GM04504 (cell line): ENCODE measurements around the gene KIAA0930.
"Not testable (repeated sequence)": the region's sequence is repeated elsewhere in the genome, so short reads cannot be mapped to it uniquely, and the experiment has no call there.

Experiments used
- DNase-seq: peaks from one replicate; pipeline ENCODE4 v3.0.0-alpha.2; 2012; ENCODE audit warnings: low read depth

Gene KIAA0930

DNA sequence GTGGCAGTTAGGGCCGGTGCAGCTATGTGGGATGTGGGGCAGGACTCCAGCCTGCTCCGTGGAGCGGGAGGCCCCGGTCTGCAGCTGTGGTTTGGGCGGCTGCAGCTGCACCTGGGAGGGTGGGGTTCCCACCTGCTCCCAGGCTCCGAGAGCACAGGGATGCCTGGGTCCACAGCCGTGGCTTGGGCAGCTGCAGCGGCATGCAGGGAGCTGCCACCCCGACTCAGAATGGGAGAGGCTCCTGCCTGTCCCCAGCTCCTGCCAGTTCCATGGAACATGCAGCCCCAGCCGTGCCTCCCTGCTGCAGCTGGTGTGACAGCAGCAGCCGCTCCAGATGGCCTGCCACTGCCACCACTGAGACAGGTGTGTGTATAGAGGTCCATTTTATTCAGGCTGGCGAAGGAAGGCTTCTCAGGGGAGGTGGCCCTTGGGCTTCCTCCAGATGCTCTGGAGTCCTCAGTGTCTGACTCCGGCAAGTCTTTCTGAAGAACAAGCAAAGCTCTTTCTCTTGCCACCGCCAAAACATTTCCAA is 22.3 kb upstream of the KIAA0930 start:
- no peak for DNase-seq

DNA sequence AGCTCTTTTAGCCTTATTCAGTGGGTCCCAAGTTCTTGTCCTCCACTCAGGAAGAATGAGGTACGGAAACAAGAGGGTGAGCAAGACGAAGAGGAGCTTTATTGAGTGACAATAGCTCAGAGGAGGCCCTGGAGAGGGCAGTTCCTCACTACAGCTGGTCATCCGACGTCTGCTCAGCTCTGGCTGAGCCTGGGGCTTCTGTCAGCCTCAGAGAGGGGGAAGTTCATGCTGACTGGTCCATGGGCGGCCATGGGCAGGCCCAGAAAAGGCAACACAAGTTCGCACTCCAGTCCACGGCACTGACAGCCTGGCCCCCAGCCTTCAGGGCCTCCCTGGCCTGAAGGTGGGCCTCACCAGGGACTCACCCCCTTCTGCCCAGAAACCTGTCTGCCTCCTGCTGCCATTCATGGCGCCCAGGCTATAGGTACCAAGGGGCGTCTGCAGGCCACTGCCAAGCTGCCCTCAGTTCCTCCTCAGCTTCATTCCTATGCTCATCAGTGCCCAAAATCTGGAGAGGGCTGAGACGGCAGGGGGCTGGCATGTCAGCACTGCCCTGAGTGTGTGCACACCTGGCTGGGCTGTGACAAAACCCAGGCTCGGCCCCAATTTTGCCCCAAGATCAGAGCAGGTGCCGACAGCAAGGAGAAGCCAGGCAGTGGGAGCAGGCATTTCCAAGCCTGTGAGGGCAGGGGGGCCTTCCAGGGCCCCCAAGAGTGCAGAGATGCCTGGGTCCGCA is 21.7 kb upstream of the KIAA0930 start:
- no peak for DNase-seq

DNA sequence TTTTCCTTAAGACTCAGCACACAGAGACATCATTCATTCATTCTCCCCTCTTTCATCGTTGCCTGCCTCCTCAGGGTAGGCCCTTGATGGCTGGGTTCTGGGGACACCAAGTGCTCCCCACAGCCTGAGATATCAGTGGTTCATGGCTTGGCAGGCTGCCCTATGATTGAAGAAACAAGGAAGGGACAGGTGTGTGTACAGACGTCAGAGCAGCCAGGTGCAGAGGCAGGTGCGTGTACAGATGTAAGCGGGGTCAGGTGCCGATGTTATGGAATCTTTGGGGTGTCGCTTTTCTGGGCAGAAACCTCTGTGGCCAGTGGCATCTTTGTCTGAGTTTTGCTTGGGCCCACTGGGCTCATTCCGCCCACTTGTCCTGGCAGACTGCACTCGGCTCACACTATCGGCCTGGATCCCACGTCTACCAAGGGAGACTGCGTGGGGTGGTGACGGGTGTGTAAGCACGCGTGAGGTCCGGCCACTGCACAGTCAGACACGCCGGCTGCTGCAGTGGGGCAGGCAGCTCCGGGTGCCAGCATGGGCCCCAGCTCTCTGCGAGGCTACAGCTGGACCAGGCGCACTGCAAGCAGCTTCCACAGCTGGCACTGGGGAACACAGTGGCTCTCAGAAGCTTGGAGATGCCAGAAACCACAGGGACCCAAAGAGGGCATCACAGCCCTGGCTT is 20.9 kb upstream of the KIAA0930 start:
- no peak for DNase-seq

DNA sequence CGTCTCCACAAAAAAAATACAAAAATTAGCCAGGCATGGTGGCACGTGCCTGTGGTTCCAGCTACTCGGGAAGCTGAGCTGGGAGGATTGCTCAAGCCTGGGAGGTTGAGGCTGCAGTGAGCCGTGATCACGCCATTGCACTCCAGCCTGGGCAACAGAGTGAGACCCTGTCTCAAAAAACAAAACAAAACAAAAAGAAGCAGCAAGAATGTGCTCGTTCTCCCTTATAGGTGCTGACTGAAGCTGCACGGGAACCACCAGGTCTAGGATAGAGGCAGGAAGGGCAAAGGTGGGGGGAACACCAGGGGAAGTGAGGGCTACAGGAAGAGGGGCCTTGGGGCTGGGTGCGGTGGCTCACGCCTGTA is 19.7 kb upstream of the KIAA0930 start:
- DNase-seq: not testable (repeated sequence)

DNA sequence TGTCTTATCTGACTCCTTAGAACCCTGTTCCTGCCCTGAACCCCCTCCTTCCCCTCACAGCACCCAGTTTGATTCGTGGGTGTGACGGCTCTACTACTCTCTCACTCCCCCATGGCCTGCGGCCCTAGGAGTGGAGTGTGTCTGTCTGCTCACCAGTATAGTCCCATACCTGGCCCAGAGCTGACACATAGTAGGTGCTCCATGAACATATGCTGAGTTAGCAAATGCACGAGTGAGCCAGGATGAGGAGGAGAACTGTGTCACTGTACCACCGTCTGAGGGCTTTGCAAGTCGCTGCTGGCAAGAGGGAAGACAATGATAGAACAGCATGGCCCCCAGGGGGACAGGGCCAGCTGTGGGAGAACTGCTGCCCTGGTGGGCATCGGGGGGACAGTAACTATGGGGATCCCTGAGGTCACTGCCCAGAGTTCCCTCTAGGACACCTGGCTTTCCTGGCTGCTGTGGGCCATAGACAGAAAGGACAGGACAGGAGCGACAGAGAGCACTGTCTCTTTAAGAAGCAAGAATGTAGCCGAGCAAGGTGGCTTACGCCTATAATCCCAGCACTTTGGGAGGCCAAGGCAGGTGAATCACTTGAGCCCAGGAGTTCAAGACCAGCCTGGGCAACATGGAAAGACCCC is 19.2 kb upstream of the KIAA0930 start:
- no peak for DNase-seq

DNA sequence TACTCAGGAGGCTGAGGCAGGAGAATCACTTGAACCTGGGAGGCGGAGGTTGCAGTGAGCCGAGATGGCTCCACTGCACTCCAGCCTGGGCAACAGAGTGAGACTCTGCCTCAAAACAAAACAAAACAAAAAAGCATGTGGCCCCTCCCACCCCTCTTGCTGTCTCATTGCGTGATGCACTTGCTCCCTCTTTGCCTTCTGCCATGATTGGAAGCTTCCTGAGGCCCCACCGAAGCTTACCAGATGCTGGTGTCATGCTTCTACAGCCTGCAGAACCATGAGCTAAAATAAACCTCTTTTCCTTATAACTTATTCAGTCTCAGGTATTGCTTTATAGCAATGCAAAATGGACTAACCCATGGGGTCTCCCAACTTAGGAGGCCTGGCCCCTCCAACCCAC is 17.2 kb upstream of the KIAA0930 start:
- not testable (repeated sequence) for DNase-seq

DNA sequence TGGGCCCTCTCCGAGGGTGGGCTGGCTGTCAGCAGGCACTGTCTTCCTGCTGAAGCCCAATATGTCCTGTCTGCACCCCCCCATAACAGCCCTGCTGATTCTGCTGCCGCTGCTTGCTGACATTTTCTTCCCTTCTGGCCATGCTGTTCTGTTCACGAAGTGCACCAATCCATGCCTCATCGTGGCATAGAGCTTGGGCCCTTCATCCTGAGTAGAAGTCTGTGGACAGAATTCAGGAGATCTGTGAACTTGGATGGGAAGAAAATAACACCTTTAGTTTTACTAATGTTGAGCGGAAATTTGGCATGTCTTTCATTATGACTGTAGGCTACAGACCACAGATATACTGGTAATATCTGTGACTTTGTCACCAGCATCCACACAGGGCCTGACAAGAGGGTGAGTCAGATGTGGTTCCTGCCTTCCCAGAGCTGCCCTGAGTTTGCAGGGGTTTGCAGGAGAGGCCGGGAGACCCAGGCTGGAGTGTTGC is 14.1 kb upstream of the KIAA0930 start:
- DNase-seq: no peak

DNA sequence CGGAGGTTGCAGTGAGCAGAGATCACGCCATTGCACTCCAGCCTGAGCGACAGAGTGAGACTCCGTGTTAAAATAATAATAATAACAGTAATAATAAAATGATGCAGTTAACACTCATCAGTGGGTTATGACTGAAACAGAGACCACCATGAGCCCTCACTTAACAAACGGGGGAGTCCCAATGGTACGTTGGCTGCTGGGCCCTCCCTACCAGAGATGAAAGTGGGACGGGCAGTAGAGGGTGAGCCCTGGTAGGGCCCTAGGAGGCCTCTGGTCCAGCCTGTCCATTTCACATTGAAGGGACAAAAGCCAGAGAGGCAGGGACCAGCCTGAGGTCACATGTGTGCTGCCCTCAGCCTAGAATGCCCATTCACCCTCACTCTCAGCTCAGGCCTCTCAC is 13.7 kb upstream of the KIAA0930 start:
- DNase-seq: no peak

DNA sequence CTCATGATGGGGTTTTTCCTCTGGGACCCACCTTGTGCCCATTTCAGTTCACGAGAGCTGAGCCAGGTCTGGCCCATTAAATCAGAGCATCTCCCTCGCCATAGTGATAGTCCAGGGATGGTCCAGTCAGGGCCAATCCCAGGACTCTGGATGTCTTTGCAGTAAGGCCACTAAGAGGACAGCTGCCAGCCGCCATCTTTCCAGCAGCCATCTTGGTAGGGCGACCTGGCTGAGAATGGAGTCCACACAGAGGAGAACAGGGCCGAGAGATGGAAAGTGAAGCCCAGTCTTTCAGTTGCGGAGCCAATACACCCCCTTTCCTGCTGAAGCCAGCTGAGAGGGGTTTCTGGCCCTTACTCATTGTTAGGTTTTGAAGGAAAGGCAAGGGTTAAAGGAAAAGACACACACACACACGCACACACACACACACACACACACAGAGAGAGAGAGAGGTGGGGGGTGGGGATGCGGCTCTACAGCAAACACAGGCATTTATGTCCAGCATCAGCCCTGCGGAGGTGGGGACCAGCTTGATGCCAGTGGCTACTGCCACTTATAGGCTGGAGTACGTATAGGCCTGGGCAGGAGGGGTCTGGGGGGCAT is 12.4 kb upstream of the KIAA0930 start:
- DNase-seq: no peak

DNA sequence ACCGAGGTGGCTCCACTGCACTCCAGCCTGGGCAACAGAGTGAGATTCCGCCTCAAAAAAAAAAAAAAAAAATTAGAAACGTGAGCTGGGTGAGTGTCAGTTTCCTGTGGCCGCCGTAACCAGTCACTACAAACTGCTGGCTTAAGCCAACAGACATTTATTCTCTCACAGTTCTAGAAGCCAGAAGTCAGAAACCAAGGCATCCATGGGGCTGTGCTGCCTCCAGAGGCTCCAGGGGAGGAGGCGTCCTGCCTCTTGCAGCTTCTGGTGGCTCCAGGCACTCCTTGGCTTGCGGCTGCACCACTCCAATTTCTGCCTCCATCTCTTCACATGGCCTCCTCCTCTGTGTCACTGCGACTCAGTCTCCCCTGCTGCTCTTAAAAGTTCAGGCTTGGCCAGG is 11.1 kb upstream of the KIAA0930 start:
- no peak for DNase-seq

DNA sequence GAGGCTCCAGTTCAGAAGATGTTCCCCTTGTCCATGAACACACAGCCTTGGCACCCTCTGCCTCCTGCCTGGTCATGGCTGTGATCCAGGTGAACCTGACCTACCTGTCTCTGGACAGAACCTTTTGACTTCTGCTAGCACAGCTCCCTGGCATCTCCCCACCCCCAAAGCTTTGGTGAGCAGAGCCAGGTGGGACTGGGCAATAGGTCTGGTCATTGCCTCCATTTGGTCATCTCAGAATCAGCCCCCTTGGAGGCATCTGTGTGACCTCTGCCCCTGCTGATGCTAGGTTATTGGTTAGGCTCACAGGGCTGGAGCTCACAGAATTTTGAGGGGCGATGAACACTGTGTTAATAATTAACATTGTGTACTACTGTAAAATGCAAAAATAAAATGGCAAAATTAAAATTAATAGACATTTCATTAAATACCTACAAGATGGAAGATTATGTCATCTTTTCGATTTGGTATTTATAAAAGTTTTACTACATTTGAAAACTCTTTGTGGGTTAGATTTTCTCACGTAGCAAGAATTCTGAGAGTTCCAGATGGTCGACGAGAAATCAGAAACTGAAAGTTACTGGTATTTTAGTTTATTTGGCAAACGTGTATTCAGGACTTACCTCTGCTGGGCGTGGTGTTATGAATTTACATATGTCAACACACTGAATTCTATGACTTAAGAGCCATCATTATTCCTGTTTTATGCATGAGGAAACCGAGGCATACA is 8.3 kb upstream of the KIAA0930 start:
- no peak for DNase-seq

DNA sequence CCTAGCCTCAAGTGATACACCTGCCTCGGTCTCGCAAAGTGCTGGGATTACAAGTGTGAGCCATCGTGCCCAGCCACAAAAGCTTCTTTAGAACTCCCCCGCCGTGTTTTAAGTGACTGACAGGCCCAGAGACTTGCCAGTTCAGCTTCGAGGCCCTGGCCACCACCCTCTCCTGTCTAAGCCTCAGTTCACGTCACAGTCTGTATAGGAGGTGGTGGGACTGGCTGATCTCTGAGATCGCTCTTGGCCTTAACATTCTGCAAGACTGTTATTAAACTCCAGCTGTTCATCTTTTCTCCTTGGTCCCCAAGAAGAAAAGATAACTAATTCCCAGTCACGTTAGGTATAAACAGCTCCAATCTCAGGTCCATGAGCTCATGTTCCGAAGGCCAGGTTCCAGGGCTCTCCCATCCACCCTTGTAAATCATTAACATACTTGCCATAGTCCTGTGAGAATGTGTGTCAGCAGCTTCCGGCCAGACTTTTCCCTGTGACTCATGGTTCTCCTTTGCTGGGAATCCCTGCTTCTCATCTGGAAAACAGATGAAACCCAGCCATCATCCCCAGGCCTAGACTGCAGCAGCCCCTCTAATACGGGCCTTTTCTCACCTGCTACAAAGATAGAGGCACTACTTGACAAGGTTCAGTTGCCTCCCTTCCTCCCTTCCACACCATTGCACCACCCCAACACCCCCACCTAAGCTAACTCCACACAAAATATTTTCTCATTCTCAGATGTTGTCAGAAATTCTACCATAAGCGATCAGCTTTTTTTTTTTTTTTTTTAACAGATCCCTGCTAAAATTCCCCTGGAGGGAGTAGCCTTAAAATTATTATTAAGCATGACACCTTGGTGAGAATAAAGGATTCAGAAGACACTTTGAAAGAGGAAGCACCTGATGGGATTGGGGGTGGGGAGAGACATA is 5.6 kb upstream of the KIAA0930 start:
- peak; percentile 96 for DNase-seq

DNA sequence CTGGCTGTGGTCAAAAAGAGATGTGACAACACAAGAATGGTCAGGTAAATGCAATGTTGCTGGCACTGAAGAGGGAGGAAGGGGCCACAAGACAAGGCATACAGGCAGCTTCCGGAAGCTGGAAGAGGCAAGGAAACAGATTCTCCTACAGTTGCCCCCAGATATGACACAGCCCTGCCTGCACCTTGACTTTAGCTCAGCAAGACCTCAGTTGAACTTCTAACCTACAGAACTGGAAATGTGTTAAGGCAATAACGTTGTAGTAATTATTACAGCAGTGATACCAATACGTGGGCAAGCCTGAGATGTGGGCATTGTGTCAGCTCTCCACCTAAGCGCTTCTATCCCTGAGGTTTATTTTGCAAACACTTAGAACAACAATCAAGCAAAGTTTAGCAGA is 4.2 kb upstream of the KIAA0930 start:
- DNase-seq: no peak

DNA sequence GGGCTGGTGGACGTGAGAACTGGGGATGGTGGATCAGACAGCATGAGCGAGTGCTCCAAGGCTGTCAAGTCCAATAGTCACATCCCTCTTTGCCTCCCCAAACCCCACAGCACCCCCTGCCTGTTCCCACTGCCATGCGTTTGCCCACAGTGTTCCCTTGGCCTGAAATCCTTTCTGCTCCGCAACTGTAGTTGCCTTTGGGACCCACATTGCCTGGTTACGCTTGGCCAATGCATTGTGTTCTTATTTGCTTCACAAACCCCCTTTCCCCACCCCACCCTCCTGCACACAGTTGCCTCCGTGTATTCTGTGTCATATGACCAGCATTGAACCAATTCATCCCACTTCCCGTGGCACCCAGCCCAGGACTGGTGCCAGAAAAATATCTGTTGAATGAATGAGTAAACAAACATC is 2.1 kb upstream of the KIAA0930 start:
- DNase-seq: no peak

DNA sequence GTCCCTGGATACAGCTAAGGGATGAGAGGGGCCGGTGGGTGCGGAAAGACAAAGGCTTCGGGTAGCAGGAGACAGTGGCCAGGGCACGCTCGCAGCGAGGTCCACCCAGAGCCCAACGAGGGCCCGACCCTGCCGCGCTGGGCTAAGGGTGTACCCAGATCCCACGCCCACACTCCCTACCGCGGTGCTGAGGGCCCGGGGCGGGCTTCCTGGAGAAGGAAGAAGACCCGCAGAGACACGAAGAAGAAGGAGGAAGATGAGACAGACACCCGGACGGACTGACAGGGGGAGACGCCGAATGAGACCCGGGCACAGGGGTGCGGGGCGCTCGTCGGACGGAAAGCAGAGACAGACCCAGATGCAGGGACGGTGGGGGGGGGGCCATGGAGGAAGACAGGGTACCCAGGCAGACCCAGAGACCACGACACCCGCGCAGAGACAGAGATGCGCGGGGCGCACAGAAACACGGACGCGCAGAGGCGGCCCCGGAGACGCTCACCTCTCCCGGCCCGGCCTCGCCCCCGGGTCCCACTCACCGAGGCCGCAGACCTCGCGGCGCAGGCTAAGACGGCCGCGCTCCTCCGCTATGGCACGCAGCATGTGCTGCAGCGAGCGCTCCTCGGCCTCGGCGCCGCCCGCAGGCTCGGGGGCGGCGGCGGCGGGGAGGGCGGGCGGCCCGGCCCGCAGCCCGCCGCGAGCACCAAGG is 437 bp downstream of the KIAA0930 start:
- no peak for DNase-seq

DNA sequence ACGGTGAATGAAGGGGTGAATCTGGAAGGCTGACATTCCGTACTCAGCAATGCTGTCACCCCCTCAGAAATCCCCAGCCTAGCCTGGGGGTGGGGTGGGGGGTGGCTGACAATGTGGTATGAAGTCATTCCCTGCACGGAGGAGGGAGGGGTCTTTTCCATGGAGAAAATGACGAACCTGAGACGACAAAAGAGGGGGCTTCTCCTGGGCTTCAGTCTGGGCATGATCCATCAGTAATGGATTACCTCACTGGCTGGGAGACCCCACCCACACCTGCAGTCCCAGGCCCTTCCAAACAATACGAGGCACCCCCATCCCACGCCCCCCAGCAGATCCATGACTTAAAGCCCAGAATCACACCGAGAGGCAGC is 1.0 kb downstream of the KIAA0930 start:
- DNase-seq: no peak

DNA sequence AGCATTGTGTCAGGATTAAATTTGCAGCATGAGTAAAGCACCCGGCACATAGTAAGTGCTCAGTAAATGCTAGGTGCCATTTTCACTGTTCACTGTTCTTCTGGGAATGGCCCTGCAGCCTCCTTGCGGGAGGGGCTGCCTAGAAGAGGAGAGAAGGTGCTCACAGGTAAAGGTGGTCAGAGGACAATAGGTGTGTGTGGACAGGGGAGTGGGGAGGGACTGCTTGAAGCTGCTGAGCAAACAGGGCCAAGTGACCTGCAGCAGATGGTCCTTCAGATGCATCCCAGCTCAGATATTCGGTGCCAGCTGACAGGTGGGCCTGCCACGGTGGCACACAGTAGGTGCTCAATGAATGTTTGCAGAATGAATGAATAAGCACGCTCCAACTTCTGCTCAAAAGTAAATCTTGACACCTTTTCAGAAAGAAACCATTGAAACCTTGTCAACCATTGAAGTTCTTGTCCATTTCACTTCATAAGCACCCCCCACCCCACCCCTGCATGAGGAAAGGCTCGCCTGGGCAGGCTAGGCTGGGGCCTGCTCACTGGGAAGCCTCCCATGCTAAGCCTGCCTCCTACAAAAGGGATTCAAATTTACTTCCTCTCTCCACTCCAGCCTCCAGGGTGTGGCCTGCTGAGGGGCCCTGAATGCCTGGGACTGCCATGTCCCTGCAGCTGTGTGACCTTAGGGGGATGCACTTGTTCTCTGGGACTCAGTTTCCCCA is 1.6 kb downstream of the KIAA0930 start:
- DNase-seq: no peak

DNA sequence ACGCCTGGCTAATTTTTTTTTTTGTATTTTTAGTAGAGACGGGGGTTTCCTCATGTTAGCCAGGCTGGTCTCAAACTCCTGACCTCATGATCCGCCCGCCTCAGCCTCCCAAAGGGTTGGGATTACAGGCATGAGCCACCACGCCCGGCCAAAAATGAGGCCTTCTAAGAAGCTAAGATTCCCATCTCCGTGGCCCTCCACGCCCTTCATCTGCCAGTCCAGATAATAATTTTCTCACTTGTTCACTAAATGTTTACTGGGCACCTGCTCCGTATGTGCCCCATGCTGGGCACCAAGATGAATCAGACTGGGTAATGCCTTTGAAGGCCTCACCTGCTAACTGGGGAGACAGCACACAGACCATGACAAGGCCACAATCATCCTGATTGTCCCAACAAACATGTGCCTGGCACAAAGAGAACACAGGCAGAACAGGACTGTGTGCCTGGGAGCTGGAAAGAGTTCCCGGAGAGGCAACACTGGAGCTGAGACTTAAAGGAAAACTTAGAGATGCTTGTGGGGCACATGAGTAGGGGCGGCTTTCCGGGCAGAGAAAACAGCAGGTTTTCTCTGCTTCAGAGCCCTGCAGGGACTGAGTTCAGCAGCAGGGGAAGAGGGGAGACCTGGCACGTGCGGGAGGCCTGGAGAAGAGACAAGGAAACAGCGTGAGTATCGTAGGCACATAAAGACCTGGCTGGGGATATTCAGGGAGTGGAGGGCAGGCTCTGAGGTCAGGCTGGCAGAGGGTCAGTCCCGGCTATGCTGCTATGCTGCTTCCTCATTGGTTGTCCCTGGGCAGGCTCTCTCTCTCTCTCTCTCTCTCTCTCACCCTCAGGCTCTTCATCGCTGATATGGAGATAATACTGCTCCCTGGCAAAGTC is 2.4 kb downstream of the KIAA0930 start:
- no peak for DNase-seq
